ENCODE data around the gene LNP1. TPM values are rescaled to one million over a fixed set of nuclear protein-coding genes. Genes with fewer than 3 reads are reported as not detected.

Gene LNP1
- total RNA-seq, 1 experiment from 2014 or later = 10.8 TPM

DNA sequence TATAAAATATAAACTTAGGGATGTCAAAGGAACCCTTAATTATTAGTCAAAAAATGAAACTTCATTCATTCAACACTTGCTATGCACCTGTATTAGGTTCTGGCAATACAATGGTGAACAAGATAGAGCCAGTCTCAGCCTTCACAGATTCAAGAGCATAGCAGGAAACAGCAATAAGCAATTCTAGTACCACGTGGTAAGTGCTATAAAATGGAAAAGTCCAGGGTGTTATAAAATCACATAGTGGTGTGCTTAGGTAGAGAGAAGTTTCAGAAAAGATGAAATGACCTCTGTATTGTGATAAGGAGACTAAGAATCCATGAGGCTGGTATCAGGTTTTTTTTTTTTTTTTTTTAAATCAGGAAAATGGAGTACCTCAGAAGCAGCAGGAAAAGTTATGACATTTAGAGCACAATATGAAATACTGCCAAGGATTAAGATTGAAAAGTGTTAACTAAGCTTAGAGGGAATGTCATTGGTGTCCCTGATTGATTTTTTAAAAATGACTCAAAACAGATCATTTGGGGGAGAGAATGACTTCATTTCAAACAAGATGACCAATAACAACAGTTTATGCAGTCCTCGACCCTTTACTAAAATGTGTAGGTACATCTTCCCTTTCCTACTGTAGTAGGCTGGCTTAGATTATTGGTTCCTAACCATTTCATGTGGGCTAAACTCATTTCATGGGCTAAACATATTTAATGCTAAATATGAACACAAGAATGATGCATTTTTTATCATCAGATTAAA is 5.5 kb upstream of the LNP1 start:
- no peak for DNase-seq (ENCODE audit: low read depth)
- in situ Hi-C loops (cut with HindIII; ENCODE audit: low pct_unique_long_range_greater_than_20kb, low sequenced_read_pairs) = no loop called here

DNA sequence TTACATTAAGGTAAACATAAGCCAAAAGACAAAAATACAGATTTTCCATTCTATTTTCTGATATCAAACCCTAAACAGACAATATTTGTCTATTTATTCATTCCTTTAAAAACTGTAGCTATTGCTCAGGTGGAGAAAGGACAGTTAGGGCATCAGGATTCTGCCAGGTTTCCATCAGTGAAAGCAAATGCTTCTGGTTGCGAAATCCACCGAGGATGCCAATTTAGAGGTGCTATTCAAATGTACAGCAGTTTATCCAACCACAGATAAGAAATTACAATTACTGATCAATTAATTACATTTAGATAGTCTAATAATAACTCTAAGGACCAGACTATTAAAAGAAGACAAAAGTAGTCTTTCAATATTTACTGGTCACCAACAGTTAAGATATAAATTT is 4.4 kb upstream of the LNP1 start:
- in situ Hi-C loops (cut with HindIII; ENCODE audit: low pct_unique_long_range_greater_than_20kb, low sequenced_read_pairs) = no loop called here
- DNase-seq (ENCODE audit: low read depth) = no peak

DNA sequence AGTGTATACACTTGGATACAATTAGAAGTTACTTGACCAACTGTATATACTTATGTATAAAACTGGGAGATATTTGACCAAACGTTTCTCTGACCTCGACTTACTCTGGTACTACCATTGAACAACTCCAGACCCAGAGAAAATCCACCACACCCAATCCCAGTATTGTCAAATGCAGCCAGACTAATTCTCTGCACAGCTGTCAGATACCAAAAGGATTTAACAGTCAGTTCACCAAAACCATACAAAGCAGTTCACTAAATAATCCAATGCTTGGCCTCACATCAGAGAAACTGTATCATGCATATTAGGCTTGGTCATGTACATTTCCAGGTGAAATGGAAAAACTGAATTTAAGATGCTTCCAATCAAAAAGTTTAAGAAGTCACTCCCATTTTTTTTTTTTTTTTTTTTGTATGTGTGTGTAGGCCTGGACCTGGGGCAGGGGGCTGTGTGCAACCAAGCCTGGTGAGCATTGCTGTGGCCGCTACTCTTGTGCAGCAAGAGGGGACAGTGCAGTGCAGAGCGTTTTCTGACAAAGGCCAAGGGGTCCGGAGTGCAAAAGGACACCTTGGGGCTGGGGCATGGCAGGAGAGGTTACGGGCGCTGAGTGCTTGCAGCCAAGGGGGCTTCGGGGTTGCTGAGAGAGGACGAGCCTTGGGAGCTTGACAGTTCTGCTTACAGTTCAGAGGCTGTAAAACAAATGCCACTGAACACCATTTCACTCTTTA is 1.8 kb upstream of the LNP1 start:
- in situ Hi-C loops (cut with HindIII; ENCODE audit: low pct_unique_long_range_greater_than_20kb, low sequenced_read_pairs) = no loop called here
- DNase-seq (ENCODE audit: low read depth) = no peak

DNA sequence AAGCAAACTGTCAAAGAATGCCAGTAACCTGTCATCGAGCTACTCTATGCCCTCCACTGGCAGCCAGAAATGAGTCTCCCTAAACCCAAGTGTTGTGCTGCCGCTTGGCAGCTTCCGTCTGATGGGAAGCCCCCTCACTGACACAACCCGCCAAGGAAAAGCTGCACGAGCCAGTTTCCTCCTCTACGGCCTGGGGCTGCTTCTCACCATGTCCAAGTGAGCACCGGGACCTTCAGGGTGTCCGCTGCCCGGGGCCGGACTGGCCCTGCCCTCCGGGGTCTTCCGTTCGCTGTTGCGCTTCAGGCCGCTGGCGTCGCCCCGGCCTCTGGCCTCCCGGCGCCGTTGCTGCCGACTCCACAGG is 940 bp upstream of the LNP1 start:
- in situ Hi-C loops (cut with HindIII; ENCODE audit: low pct_unique_long_range_greater_than_20kb, low sequenced_read_pairs) = no loop called here
- peak; percentile 12 for DNase-seq (ENCODE audit: low read depth)

DNA sequence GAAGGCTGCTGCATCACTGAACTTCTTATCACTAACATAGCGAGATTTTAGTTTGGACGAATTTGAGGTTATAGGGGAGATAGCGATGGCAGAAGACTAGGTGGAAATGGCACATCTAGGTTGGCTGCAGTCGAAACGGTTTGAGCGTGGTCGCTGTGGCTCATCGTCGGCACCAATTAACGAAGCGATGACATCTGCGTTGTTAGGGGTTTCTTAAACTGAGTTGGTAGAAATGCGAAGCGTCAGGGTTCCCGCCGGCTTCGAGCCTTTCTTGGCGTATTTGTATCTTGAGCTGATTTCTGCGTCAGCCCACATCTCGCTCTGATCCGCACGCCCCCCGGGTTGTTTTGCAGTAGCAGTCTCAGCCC is 319 bp downstream of the LNP1 start:
- in situ Hi-C loops (cut with HindIII; ENCODE audit: low pct_unique_long_range_greater_than_20kb, low sequenced_read_pairs) = no loop called here
- no peak for DNase-seq (ENCODE audit: low read depth)

DNA sequence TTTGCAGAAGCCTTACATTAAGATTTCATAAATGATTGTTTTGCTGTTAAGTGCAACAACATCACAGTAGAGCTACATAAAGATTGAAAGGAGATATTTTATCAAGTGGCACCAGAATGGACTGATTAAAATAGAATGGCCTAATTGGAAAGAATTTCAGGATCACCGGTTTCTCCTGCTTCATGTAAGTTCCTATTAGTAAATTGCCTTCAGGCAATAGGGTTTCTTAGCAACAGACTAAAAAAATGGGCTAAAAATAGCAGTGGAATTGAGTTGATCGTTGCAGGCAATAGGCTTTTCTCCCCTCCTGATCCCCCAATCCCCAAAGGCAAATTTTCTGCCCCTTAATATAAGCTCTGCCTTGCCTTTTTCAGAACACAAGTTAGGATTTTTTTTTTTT is 917 bp downstream of the LNP1 start:
- DNase-seq (ENCODE audit: low read depth) = peak; percentile 27
- in situ Hi-C loops (cut with HindIII; ENCODE audit: low pct_unique_long_range_greater_than_20kb, low sequenced_read_pairs) = no loop called here

DNA sequence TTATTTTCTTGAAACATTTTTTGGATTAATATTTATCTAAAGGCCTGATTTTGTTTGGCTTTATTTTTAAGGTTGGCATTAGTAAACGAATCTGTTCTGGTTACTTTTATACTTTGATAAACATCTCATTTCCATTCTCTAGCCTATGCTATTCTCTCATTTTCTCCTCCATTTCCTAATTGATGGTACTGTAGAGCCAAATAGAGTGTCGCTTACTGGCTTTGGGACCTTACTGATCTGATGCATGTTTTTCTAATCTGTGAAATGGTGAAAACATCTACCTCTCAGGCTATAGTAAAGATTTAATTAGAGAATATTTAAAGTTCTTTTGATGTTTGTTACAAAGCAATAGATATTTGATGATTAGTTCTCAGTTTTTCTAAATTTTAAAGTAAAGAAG is 1.6 kb downstream of the LNP1 start:
- in situ Hi-C loops (cut with HindIII; ENCODE audit: low pct_unique_long_range_greater_than_20kb, low sequenced_read_pairs) = no loop called here
- DNase-seq (ENCODE audit: low read depth) = peak; percentile 3

DNA sequence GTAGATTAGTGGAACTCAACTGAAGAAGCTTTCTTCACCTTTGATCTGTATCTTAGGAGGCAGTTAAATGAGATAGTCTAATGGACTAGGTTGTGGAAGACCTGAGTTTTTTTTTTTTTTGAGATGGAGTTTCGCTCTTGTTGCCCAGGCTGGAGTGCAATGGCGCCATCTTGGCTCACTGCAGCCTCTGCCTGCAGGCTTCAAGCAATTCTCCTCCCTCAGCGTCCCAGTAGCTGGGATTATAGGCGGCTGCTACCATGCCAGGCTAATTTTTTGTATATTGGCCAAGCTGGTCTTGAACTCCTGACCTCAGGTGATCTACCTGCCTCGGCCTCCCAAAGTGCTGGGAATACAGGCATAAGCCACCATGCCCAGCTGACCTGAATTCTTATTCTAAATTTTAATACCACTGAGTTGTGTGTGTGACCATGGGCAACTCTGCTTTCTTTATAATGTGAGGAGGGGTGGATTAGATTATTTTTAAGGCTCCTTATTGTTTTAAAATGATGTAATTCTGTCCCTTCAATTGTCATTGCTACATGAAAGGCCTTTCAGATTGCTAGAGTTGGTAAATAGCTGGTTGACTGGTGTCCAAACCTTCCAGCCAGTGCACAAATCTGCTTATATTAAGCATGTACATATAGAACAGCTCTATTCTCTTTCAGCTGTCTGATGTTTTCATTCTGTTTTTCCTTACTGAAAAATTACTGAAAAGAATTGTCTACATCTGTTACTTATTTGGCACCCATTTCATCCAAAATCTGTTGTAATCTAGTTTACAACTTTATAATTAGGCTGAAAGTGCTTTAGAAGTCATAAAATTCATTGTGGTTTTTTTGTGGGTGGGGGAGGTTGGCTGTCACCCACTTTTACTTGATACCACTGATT is 2.3 kb downstream of the LNP1 start:
- in situ Hi-C loops (cut with HindIII; ENCODE audit: low pct_unique_long_range_greater_than_20kb, low sequenced_read_pairs) = no loop called here
- peak; percentile 47 for DNase-seq (ENCODE audit: low read depth)

DNA sequence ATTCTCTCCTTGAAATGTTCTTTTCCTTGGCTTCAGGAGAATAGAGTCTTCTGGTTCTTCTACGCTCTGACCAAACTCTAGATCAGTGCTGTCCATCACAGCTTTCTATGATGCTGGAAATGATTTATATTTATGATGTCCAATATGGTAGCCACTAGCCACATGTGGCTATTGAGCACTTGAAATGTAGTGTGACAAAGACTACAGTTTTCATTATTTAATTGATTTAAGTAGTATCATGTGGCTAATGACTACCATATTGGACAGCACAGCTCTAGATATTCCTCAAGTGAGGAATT is 2.9 kb downstream of the LNP1 start:
- DNase-seq (ENCODE audit: low read depth) = no peak
- in situ Hi-C loops (cut with HindIII; ENCODE audit: low pct_unique_long_range_greater_than_20kb, low sequenced_read_pairs) = no loop called here

DNA sequence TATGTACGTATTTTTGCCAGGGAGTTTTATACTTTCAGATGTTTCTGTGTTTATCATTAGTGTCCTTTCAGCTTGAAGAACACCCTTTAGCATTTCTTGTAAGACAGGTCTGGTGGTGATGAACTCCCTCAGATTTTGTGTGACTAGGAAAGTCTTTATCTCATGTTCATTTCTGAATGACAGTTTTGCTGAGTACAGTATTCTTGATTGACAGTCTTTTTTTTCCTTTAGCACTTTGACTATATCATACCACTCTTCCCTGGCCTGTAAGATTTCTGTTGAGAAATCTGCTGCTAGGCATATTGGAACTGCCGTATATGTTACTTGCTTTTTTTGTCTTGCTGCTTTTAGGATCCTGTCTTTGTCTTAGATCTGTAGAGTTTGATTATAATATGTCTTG is 5.8 kb downstream of the LNP1 start:
- in situ Hi-C loops (cut with HindIII; ENCODE audit: low pct_unique_long_range_greater_than_20kb, low sequenced_read_pairs) = no loop called here
- no peak for DNase-seq (ENCODE audit: low read depth)

DNA sequence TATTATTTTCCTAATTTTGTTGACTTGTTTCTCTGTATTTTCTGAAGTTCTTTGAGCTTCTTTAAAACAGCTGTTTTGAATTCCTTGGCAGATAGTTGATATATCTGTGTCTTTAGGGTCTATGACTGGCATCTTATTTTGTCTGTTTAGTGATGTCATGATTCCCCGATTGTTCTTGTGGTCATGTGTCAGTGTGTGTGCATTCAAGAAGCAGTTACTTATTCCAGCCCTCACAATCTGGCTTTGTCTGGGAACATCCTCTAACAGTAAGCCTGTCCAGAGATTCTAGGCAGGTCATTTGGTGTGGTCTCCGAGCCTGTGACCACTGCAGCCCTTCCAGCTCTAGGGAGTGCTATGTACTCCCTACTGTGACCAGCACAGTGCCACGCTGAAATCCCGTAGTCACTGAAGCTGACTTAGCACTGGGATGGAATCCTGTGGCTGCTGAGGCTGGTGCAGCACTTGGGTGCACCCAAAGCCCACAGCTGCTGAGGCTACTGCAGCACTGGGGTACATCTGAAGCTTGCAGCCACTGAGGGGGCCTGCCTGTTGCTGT is 6.7 kb downstream of the LNP1 start:
- in situ Hi-C loops (cut with HindIII; ENCODE audit: low pct_unique_long_range_greater_than_20kb, low sequenced_read_pairs) = no loop called here
- DNase-seq (ENCODE audit: low read depth) = no peak

DNA sequence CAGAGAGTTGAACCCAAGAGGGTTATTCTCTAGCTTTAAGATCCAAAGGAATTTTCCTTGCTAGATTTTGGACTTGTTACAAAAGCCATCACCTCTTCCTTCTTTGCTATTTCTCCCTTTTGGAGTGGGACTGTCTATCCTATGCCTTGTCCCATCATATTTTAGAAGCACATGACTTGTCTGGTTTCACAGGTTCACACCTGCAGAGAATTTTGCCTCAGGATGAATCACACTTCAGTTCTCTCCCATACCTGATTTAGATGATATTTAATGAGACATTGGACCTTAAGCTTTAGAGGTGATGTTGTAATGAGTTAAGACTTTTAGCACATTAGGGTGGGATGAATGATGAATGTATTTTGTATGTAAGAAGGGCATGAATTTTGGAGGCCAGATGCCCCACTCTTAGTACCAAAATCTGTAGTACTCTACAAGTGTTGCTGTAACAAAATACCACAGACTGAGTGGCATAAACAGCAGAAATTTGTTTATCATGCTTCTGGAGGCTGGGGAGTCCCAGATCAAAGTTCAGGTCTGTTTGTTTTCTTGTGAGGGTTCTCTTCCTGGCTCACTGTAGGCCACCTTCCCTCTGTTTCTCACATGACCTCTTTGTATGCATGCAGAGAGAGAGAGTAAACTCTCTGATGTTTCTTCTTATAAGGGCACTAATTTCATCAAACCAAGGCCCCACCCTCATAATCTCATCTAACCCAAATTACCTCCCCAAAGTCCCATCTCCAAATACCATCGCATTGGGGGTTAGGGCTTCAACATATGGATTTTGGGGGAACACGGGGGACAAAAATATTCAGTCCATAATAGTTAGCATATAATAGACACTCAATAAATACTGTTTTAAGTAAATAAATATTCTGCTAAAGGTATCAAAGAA is 10.0 kb downstream of the LNP1 start:
- in situ Hi-C loops (cut with HindIII; ENCODE audit: low pct_unique_long_range_greater_than_20kb, low sequenced_read_pairs) = no loop called here
- DNase-seq (ENCODE audit: low read depth) = no peak

DNA sequence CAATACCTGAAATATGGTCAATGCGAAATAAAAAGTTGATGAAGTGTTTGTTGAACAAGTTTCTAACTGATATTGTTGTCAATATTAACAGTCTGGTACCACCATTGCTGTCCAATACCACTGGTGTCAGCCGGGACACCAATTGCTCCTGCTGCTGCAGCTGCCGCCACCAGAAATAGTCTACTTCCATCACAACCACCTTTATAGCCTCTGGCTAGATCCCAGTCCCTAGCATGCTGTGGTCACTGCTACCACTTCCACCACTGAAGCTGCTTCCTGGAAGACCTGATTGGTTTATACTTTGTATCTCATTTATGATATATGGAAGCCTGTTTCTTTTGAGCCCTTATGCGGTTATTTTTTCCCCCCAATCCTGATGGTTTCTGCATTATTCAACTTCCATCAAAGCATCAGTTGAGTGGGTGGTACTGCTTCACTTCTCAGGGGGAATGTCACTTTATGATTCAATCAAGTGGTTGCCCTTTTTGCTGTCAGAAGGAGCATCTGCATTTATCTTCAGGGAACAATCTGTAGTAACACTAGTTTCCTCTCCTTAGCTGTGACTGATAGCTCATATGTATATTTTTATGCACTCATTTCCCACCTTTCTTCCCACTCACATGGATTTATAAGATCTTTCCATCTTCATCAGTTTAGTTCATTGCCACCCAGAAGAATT is 11.7 kb downstream of the LNP1 start:
- in situ Hi-C loops (cut with HindIII; ENCODE audit: low pct_unique_long_range_greater_than_20kb, low sequenced_read_pairs) = no loop called here
- DNase-seq (ENCODE audit: low read depth) = no peak

DNA sequence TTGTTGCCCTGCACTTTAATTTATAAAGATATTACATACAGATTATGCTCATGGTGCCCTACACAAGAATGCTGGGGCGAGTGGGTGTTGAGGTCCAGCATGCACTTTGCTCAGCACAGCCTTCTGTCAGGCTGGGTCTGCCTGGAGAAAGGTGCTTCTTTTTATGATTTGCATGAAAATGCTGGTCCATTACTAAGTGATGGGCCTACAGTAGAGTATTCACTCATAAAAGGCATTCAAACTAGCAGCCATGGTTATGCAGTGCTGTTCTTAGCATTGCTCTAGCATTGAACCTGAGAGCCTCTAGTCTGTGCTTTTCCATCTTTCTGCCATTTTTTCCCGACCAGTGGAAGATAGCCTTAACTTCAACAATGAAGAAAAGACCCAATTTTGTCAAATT is 12.3 kb downstream of the LNP1 start:
- in situ Hi-C loops (cut with HindIII; ENCODE audit: low pct_unique_long_range_greater_than_20kb, low sequenced_read_pairs) = no loop called here
- DNase-seq (ENCODE audit: low read depth) = no peak

DNA sequence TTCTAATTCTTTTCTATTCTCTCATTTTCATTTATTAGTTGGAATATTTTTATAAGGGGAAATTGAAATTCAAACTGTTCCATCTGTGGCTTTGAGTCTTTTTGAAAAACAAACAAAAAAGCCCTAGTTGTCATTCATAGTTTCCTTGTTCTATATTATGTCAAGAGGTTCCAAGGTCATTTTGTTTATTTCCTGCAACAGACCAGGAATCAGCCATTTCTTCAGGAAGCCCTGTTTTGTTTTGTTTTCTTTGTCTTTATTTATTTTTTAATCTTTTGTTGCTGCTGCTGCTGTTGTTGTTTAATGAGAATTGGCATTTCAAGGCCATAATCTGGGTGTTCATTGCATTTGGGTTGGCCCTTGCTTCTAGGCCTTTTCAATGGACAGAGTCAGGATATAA is 14.8 kb downstream of the LNP1 start:
- in situ Hi-C loops (cut with HindIII; ENCODE audit: low pct_unique_long_range_greater_than_20kb, low sequenced_read_pairs) = no loop called here
- DNase-seq (ENCODE audit: low read depth) = no peak

DNA sequence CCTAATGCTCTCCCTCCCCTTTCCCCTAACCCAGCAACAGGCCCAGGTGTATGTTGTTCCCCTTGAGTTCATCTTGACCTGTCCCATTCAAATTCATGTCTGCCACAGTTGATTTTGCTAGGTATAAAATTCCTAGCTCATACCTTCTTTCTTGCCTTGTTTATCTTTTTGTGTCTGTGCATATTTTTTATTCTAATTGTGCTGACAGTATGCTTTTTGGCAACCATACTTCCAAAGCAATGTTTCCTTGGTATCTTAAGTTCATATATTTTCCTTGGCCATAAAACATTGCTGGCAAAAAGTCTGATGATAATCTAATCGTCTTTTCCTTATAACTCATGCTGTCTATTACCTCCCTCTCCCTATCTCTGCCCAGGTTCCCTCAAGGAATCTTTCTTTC is 15.5 kb downstream of the LNP1 start:
- no peak for DNase-seq (ENCODE audit: low read depth)
- in situ Hi-C loops (cut with HindIII; ENCODE audit: low pct_unique_long_range_greater_than_20kb, low sequenced_read_pairs) = no loop called here

DNA sequence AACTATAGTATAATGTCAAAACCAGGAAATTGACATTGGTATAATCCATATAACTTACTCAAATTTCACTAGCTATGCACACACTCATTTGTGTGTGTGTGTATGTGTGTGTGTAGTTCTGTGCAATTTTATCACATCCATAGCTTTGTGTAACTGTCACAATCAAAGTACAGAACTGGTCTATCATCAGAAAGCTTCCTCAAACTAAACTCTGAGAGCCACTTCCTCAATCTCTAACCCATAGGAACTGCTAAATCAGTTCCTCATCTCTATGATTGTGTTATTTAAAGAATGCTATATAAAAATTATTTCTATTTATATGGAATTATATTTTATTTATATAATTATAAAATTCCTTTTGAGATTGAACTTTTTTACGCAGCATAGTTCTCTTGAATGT is 18.1 kb downstream of the LNP1 start:
- in situ Hi-C loops (cut with HindIII; ENCODE audit: low pct_unique_long_range_greater_than_20kb, low sequenced_read_pairs) = no loop called here
- DNase-seq (ENCODE audit: low read depth) = no peak

DNA sequence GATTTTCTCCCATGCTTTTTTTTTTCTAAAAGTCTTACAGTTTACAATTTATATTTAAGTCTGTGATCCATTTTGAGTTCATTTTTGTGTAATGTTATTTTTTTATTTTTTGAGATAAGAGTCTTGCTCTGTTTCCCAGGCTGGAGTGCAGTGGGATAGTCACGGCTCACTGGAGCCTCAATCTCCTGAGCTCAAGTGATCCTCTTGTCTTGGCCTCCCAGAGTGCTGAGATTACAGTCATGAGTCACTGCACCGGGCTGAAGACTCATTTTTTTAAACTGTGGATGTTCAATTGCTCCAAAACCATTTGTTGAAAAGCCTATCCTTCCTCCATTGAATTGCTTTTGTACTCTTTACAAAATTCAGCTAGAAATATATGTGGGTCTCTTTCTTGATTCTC is 19.5 kb downstream of the LNP1 start:
- no peak for DNase-seq (ENCODE audit: low read depth)
- in situ Hi-C loops (cut with HindIII; ENCODE audit: low pct_unique_long_range_greater_than_20kb, low sequenced_read_pairs) = no loop called here
